ENCODE results near the gene SERPINA6.
"Not testable (repeated sequence)": the region's sequence is repeated elsewhere in the genome, so short reads cannot be mapped to it uniquely, and the experiment has no call there.

SERPINA6 gene

DNA sequence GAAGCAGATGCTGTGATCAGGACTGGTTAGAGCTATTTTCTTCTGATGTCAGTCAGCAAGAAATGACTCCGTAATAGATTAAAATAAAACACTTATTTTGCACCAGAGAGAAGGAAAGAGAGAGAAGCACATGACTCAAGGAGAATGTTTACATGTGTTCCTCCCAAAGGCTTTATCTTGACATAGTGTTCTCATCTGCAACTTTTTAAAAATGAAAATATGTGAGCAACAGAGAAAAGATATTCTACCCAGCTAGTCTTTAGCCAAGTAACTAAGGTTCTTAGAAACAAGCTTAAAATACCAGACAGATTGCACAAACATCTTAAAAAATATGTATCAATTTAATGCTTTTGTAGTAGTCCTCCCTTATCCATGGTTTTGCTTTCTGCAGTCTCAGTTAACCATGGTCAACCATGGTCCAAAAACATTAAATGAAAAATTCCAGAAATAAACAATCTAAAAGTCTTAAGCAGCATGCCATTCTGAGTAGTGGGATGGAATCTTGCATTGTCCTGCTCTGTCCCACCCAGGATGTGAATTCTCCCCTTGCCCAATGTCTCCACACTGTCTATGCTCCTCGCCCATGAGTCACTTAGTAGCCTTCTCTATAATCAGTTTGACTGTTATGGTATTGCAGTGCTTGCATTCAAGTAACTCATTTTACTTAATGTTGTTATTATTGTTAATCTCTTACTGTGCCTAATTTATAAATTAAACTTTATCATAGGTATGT, 40.0 kb downstream of the SERPINA6 start:
- TF ChIP-seq, protein P1, sequence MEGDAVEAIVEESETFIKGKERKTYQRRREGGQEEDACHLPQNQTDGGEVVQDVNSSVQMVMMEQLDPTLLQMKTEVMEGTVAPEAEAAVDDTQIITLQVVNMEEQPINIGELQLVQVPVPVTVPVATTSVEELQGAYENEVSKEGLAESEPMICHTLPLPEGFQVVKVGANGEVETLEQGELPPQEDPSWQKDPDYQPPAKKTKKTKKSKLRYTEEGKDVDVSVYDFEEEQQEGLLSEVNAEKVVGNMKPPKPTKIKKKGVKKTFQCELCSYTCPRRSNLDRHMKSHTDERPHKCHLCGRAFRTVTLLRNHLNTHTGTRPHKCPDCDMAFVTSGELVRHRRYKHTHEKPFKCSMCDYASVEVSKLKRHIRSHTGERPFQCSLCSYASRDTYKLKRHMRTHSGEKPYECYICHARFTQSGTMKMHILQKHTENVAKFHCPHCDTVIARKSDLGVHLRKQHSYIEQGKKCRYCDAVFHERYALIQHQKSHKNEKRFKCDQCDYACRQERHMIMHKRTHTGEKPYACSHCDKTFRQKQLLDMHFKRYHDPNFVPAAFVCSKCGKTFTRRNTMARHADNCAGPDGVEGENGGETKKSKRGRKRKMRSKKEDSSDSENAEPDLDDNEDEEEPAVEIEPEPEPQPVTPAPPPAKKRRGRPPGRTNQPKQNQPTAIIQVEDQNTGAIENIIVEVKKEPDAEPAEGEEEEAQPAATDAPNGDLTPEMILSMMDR (IDR thresholded peaks at IDR 0.05; ENCODE audit: low read depth, low read length, poor library complexity, severe bottlenecking) = no peak
- no peak for TF ChIP-seq EZH2phosphoT487 (IDR thresholded peaks at IDR 0.05; ENCODE audit: borderline replicate concordance, low read length)
- Histone ChIP-seq H3K4me3 (ENCODE audit: low read length) (no peak overlapping the region), H3K4me1 (ENCODE audit: control insufficient read depth, low read length) (no peaks in the 10 kb centered on the region), H3K9me2 (replicated peaks; ENCODE audit: control insufficient read depth, low read length) (no peaks in the 10 kb centered on the region), H3K79me2 (ENCODE audit: control insufficient read depth, low read length) (no peaks in the 10 kb centered on the region), H3K9me3 (ENCODE audit: control insufficient read depth, insufficient read depth, low read length) (no peaks in the 10 kb centered on the region), H3F3A (ENCODE audit: control insufficient read depth, insufficient read depth) (no peaks in the 10 kb centered on the region), H3K27me3 (ENCODE audit: control insufficient read depth, low read length) (peaks cover 9% of the 10 kb centered on the region), H3K27ac (ENCODE audit: low read depth, low read length) (no peak overlapping the region), H3K36me3 (ENCODE audit: control insufficient read depth, low read length) (no peaks in the 10 kb centered on the region), H3K4me2 (ENCODE audit: low read length) (no peak overlapping the region), H4K20me1 (ENCODE audit: control insufficient read depth, insufficient read depth, low read depth, low read length) (no peaks in the 10 kb centered on the region)

DNA sequence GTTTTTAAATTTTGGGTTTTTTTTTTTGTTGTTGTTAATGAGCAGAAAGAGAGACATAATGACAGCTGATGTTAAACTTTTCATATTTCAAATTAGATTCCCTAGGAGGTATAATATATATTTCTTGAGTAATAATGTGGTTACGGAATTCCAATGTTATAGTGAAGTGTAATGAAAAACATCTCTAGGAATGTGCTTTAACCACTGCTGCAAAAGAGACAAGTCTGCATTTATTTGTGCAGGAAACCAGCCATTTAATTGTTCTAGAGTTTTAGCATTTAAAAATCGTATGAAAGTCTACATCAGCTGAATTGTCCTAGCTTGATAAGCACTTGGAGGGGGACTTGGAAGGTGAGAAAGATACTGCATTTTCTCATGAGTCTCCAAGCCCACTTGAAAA, 44.4 kb downstream of the SERPINA6 start:
- Histone ChIP-seq H3K4me3 (ENCODE audit: low read length) (no peak overlapping the region), H3K4me1 (ENCODE audit: control insufficient read depth, low read length) (no peaks in the 10 kb centered on the region), H3K4me2 (ENCODE audit: low read length) (no peak overlapping the region), H3F3A (ENCODE audit: control insufficient read depth, insufficient read depth) (no peaks in the 10 kb centered on the region), H3K27ac (ENCODE audit: low read depth, low read length) (no peak overlapping the region), H4K20me1 (ENCODE audit: control insufficient read depth, insufficient read depth, low read depth, low read length) (no peaks in the 10 kb centered on the region), H3K9me3 (ENCODE audit: control insufficient read depth, insufficient read depth, low read length) (no peaks in the 10 kb centered on the region), H3K79me2 (ENCODE audit: control insufficient read depth, low read length) (no peaks in the 10 kb centered on the region), H3K9me2 (replicated peaks; ENCODE audit: control insufficient read depth, low read length) (no peaks in the 10 kb centered on the region), H3K27me3 (ENCODE audit: control insufficient read depth, low read length) (peaks cover 6% of the 10 kb centered on the region), H3K36me3 (ENCODE audit: control insufficient read depth, low read length) (no peaks in the 10 kb centered on the region)
- TF ChIP-seq, protein P1 (IDR thresholded peaks at IDR 0.05; ENCODE audit: low read depth, low read length, poor library complexity, severe bottlenecking) = no peak
- TF ChIP-seq EZH2phosphoT487 (IDR thresholded peaks at IDR 0.05; ENCODE audit: borderline replicate concordance, low read length) = no peak

DNA sequence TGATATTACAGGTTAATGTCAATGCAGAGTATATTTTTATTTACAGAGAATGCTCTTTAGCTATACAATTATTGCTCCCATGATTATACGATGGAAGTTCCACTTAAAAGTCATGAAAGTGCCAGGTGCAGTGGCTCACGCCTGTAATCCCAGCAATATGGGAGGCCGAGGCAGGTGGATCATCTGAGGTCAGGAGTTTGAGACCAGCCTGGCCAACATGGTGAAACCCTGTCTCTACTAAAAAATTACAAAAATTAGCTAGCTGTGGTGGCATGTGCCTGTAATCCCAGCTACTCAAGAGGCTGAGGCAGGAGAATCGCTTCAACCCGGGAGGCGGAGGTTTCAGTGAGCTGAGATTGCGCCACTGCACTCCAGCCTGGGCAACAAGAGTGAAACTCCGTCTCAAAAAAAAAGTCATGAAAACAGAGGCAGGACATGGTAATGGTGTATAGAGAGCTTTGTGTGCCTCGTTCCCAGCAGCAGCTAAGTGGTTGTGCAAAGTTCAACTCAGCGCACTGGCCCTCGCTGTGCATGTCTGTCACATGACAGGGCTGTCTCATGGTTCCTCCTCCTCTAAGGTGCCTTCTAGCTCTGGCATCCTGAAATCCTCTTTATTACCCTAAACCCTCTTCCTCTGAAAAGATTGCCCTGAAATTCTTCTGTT, 46.1 kb downstream of the SERPINA6 start:
- H3F3A ChIP-seq (ENCODE audit: control insufficient read depth, insufficient read depth); H3K4me2 ChIP-seq (ENCODE audit: low read length); H3K4me1 ChIP-seq (ENCODE audit: control insufficient read depth, low read length); H4K20me1 ChIP-seq (ENCODE audit: control insufficient read depth, insufficient read depth, low read depth, low read length); H3K4me3 ChIP-seq (ENCODE audit: low read length); H3K36me3 ChIP-seq (ENCODE audit: control insufficient read depth, low read length); H3K9me3 ChIP-seq (ENCODE audit: control insufficient read depth, insufficient read depth, low read length); H3K27me3 ChIP-seq (ENCODE audit: control insufficient read depth, low read length); H3K9me2 ChIP-seq (replicated peaks; ENCODE audit: control insufficient read depth, low read length); H3K79me2 ChIP-seq (ENCODE audit: control insufficient read depth, low read length); H3K27ac ChIP-seq (ENCODE audit: low read depth, low read length): not testable (repeated sequence)

DNA sequence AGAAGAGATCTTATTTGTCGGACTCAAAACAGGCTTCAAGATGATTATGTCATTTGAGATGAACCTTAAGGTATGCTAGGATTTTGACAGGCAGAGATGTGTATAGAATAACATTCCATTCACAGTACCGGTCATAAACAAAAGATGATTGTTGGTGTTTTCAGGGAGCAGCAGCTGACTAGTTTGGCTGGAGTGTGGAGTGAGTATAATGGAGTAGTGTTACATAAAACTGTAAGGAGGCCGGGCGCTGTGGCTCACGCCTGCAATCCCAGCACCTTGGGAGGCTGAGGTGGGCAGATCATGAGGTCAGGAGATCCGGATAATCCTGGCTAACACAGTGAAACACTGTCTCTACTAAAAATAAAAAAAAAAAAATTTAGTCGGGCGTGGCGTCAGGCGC, 54.0 kb downstream of the SERPINA6 start:
- no peaks in the 10 kb centered on the region for H3K9me2 ChIP-seq (replicated peaks; ENCODE audit: control insufficient read depth, low read length)
- no peaks in the 10 kb centered on the region for H3K4me1 ChIP-seq (ENCODE audit: control insufficient read depth, low read length)
- H3K4me2 ChIP-seq (ENCODE audit: low read length) = no peak overlapping the region
- no peak overlapping the region for H3K27ac ChIP-seq (ENCODE audit: low read depth, low read length)
- H4K20me1 ChIP-seq (ENCODE audit: control insufficient read depth, insufficient read depth, low read depth, low read length) = no peaks in the 10 kb centered on the region
- no peak overlapping the region for H3K4me3 ChIP-seq (ENCODE audit: low read length)
- TF ChIP-seq EZH2phosphoT487 (IDR thresholded peaks at IDR 0.05; ENCODE audit: borderline replicate concordance, low read length) = no peak
- TF ChIP-seq, protein P1 (IDR thresholded peaks at IDR 0.05; ENCODE audit: low read depth, low read length, poor library complexity, severe bottlenecking) = no peak
- no peaks in the 10 kb centered on the region for H3K9me3 ChIP-seq (ENCODE audit: control insufficient read depth, insufficient read depth, low read length)
- H3K79me2 ChIP-seq (ENCODE audit: control insufficient read depth, low read length) = no peaks in the 10 kb centered on the region
- no peaks in the 10 kb centered on the region for H3K36me3 ChIP-seq (ENCODE audit: control insufficient read depth, low read length)
- H3K27me3 ChIP-seq (ENCODE audit: control insufficient read depth, low read length) = 0 out of 2 replicates have a peak, but pooled peaks cover 5% of the 10 kb centered on the region
- H3F3A ChIP-seq (ENCODE audit: control insufficient read depth, insufficient read depth) = no peaks in the 10 kb centered on the region

DNA sequence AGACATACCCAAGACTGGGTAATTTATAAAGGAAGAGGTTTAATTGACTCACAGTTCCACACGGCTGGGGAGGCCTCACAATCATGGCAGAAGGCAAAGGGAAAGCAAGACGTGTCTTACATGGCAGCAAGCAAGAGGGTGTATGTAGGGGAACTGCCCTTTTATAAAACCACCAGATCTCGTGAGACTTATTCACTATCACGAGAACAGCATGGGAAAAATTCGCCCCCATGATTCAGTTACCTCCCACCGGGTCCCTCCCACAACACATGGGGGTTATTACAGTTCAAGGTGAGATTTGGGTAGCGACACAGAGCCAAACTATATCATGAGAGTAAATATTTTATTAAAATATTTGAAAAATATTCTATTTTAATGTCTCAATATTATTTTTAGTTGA, 54.6 kb downstream of the SERPINA6 start:
- H3K4me3 ChIP-seq (ENCODE audit: low read length); H3K4me1 ChIP-seq (ENCODE audit: control insufficient read depth, low read length); H3K79me2 ChIP-seq (ENCODE audit: control insufficient read depth, low read length); H3K36me3 ChIP-seq (ENCODE audit: control insufficient read depth, low read length); H3K4me2 ChIP-seq (ENCODE audit: low read length); H3K27ac ChIP-seq (ENCODE audit: low read depth, low read length); H3K9me2 ChIP-seq (replicated peaks; ENCODE audit: control insufficient read depth, low read length); H3F3A ChIP-seq (ENCODE audit: control insufficient read depth, insufficient read depth); H4K20me1 ChIP-seq (ENCODE audit: control insufficient read depth, insufficient read depth, low read depth, low read length); H3K9me3 ChIP-seq (ENCODE audit: control insufficient read depth, insufficient read depth, low read length); H3K27me3 ChIP-seq (ENCODE audit: control insufficient read depth, low read length): not testable (repeated sequence)
